SK-N-MC (cell line): ENCODE results near the gene KIF16B.

ENCODE experiments used
- DNase-seq: peaks from one replicate; pipeline ENCODE4 v3.0.0-alpha.2; 2011; ENCODE audit warnings: low read depth, low spot score
- H3K27ac ChIP-seq: fragments of 200-600 bp; sonication (generic); 2 replicates; pipeline ENCODE4 v1.5.1; 2016; ENCODE audit warnings: mixed run types
- H3K36me3 ChIP-seq: fragments of 200-600 bp; sonication (generic); 2 replicates; pipeline ENCODE4 v1.6.1; 2017; ENCODE audit warnings: antibody characterized with exemption, low read length, mixed read lengths; ENCODE audit not compliant: insufficient read depth
- H3K4me3 ChIP-seq: fragments of 200-600 bp; sonication (generic); 2 replicates; pipeline ENCODE4 v1.5.1; 2016
- H3K9ac ChIP-seq: fragments of 200-600 bp; sonication (generic); 2 replicates; pipeline ENCODE4 v1.8.0; 2017; ENCODE audit warnings: mixed run types, mixed read lengths; ENCODE audit not compliant: insufficient read length
- H3K9me3 ChIP-seq: fragments of 200-600 bp; sonication (generic); 2 replicates; pipeline ENCODE4 v1.6.1; 2017; ENCODE audit warnings: low read depth, mild to moderate bottlenecking, antibody characterized with exemption, low read length, moderate library complexity, mixed read lengths
- EZH2 ChIP-seq: fragments of 200-600 bp; sonication (generic); IDR thresholded peaks from one replicate; pipeline ENCODE4 v1.6.1; 2017; ENCODE audit warnings: antibody characterized with exemption
- FOXP2 ChIP-seq: optimal IDR thresholded peaks from 2 replicates; pipeline ENCODE3; 2011; ENCODE audit warnings: mild to moderate bottlenecking, moderate library complexity; ENCODE audit not compliant: insufficient read depth; ENCODE audit errors: extremely low read length, control extremely low read depth
- POLR2AphosphoS5 ChIP-seq: IDR thresholded peaks from 2 replicates; pipeline ENCODE4 v1.6.1; 2012; ENCODE audit warnings: mild to moderate bottlenecking, low read depth, low read length, borderline replicate concordance

Gene KIF16B

DNA sequence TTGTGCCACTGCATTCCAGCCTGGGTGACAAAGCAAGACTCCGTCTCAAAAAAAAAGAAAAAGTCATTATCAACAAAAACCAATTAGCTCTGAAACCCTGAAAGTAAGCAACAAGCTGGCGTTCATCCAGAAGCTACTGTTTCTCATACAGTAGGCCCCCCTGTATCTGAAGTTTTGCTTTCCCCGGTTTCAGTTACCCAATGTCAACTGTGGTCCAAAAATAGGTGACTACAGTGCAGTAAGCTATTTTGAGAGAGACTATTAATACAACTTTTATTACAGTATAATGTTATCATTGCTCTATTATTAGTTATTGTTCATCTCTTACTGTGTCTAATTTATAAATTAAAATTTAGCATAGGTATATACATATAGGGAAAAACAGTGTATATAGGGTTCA, 135.1 kb downstream of the KIF16B start:
- no peak overlapping the region for H3K4me3 ChIP-seq
- TF ChIP-seq POLR2AphosphoS5 (no peak), EZH2 (no peak), FOXP2 (no peak)
- H3K27ac ChIP-seq: no peak overlapping the region
- no peaks in the 10 kb centered on the region for H3K36me3 ChIP-seq
- H3K9ac ChIP-seq: no peak overlapping the region
- no peak for DNase-seq
- no peaks in the 10 kb centered on the region for H3K9me3 ChIP-seq

DNA sequence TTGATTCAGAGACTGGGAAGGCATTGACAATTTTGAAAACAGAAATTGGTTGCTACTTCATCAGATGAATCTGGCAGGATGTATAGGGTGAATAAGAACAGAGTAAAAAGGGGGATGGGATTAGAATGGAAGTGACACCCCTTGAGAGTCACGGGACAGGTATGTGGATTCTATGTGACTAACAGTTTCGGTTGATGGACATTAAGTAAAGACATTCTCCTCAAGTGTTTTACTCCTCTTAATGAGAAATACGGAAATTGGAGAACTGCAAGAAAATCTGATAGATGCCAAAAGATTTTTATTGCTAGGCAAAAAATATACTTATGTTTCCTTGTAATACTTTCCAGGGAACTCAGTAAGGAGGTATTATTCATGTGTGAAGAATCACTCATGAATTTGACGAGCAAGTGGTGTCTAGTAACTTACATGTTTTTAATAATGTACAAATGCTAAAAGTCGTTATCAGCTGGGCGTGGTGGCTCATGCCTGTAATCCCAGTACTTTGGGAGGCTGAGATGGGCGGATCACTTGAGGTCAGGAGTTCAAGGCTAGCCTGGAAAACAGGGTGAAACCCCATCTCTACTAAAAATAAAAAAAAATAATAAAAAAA, 135.8 kb downstream of the KIF16B start:
- no peak overlapping the region for H3K4me3 ChIP-seq
- no peaks in the 10 kb centered on the region for H3K9me3 ChIP-seq
- no peaks in the 10 kb centered on the region for H3K36me3 ChIP-seq
- TF ChIP-seq FOXP2: no peak
- TF ChIP-seq EZH2: no peak
- TF ChIP-seq POLR2AphosphoS5: no peak
- no peak overlapping the region for H3K27ac ChIP-seq
- H3K9ac ChIP-seq: no peak overlapping the region
- no peak for DNase-seq

DNA sequence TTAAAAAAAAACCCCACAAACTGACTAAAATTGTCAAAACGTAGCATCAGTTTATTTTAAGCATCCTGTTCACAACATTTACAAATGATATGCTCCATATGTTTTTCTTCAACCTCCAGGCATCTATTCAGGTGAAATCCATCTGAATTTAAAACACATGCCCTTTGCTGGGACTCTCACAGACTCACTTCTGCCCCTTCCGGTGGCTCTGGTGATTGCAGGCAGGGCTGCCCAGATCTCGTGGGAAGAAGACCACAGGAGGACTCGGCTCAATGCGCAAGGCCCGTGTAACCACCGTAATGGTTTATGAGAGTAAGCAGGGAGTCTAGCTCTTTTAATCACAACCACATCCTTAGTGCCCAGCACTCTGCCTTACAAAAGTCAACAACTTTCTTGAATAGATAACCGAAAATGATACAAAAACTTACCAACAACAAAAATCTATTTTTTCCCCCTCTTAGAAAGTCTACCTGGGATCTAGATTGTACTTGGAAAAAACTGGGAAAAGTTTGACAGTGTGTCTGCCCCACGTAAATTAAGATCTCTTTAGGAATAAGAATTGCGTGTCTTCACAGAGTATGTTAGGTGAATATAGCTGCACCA, 139.1 kb downstream of the KIF16B start:
- no peaks in the 10 kb centered on the region for H3K9me3 ChIP-seq
- no peak overlapping the region for H3K4me3 ChIP-seq
- no peaks in the 10 kb centered on the region for H3K36me3 ChIP-seq
- no peak overlapping the region for H3K27ac ChIP-seq
- H3K9ac ChIP-seq: no peak overlapping the region
- no peak for TF ChIP-seq FOXP2
- TF ChIP-seq POLR2AphosphoS5: no peak
- no peak for TF ChIP-seq EZH2
- no peak for DNase-seq

DNA sequence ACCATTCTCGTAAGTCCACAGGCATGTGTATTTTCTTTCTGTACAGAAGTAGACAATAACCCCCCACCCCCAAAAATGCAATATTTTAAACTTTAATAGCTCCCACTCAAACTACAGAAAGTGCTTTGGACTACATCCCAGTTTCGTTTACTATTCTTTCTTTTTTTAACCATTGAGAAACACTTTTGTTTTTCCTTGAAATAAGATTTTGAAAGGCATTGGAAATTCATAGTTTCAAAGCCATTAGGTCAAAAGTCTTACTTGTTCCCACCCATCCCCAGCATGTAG, 140.0 kb downstream of the KIF16B start:
- no peak overlapping the region for H3K9ac ChIP-seq
- H3K27ac ChIP-seq: no peak overlapping the region
- no peak overlapping the region for H3K4me3 ChIP-seq
- TF ChIP-seq FOXP2 (no peak), EZH2 (no peak), POLR2AphosphoS5 (no peak)
- H3K9me3 ChIP-seq: no peaks in the 10 kb centered on the region
- no peaks in the 10 kb centered on the region for H3K36me3 ChIP-seq
- DNase-seq: no peak

DNA sequence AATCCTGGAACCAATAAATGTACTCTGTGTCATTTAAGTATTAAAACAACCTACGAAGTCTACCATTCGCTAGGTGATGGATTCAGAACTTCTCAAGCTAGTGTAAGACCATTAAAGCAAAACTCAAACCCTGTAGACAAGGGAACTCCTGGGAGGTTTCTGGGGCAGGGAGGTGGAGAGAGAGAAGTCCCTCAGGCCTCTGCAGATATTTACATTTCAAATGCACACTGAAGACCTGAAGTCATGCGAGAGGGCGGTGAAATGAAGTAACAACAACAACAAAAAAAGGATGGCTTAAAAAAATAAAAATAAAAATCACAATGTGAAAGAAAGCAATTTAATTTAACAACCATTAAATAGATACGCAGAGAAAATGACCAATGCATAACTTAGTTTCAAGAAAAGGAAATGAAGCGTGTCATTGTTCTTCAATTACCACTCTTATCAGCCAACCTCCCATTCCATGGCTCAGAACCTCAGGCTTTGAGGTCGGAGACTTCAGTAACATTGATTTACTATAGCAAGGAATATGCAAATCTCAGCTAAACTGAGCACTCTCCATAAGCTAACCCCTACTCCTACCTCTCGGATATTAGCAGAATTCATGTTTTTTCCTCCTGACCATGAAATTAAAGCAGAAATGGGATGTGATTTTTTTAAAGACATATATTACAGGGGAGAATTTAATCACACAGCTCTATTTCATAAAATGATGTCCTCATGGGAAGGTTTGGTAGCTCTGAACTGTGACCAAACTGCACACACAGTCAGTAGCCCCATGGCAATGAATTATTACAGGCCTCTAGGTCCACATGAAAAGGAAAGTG, 140.6 kb downstream of the KIF16B start:
- H3K27ac ChIP-seq: no peak overlapping the region
- no peaks in the 10 kb centered on the region for H3K36me3 ChIP-seq
- no peak overlapping the region for H3K9ac ChIP-seq
- H3K9me3 ChIP-seq: no peaks in the 10 kb centered on the region
- no peak overlapping the region for H3K4me3 ChIP-seq
- TF ChIP-seq FOXP2 (no peak), POLR2AphosphoS5 (no peak), EZH2 (no peak)
- no peak for DNase-seq

DNA sequence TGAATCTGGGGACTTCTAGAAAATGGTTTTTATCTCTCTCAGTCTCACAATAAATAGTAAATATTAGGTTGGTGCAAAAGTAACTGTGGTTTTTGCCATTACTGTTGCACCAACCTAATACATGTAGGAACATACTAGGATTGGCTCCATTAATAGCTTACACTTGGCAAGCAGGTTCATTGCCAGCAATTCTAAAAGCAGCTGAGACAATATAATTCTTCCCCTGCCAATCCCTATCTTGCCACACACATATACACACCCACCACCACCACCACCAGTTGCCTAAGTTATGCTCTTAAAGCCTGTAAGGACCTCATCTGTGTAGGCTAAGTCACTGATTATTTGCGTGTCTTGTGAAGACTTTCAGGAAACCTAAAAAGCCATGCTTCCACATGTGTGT, 145.1 kb downstream of the KIF16B start:
- no peak for TF ChIP-seq POLR2AphosphoS5
- TF ChIP-seq FOXP2: no peak
- TF ChIP-seq EZH2: no peak
- H3K9me3 ChIP-seq: no peaks in the 10 kb centered on the region

DNA sequence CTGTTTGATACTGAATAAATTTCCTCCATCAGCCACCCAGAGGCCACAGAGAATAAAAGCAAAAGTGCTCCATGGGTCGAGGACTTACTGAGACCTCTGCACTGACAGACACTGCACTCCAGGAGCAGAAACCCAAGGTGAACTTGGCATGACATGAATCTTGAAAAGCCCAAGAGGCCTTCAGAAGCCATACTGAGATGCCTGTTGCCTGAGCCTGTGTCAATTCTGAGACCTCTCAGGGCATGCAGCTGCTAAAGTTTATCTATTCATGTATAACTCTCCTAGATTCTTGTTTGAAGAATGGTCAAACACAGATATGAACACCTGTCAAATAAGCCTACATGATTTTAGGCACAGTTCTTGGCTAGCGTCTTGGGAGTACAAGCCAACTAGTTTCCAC, 145.7 kb downstream of the KIF16B start:
- Histone ChIP-seq H3K9me3 (no peaks in the 10 kb centered on the region), H3K9ac (no peak overlapping the region)
- no peak for TF ChIP-seq FOXP2
- TF ChIP-seq EZH2: no peak
- TF ChIP-seq POLR2AphosphoS5: no peak

More for the DNA sequence above, 145.1 kb downstream of the KIF16B start:
- H3K27ac ChIP-seq: no peak overlapping the region
- H3K36me3 ChIP-seq: no peaks in the 10 kb centered on the region; the same call in 1 of the 2 replicates
- no peak overlapping the region for H3K4me3 ChIP-seq
- no peak for DNase-seq
- no peak overlapping the region for H3K9ac ChIP-seq

DNA sequence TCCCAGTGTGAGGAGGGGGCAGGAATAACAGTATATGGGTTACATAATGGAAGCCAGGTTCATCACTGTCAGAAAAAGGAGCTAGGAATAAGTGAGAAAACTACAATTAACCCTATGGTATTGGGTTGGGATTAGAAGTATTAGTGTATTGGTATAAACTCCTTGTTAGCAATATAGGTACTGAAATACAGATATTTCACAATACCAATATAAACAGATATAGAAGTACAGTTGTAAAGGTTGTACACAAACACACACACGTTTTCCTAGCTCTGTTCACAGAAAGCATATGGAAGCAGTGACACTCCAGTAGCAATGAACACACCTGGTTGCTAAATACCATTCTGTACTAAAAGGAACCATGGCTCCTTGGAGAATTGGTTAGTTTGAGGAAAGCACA, 148.5 kb downstream of the KIF16B start:
- H3K9ac ChIP-seq: no peak overlapping the region
- H3K4me3 ChIP-seq: no peak overlapping the region
- no peak for DNase-seq
- H3K9me3 ChIP-seq: no peaks in the 10 kb centered on the region
- H3K36me3 ChIP-seq: no peaks in the 10 kb centered on the region; the same call in 1 of the 2 replicates
- no peak for TF ChIP-seq EZH2
- no peak for TF ChIP-seq FOXP2
- no peak for TF ChIP-seq POLR2AphosphoS5
- H3K27ac ChIP-seq: no peak overlapping the region

More for the DNA sequence above, 145.7 kb downstream of the KIF16B start:
- no peak for DNase-seq
- Histone ChIP-seq H3K4me3 (no peak overlapping the region), H3K36me3 (no peaks in the 10 kb centered on the region; the same call in 1 of the 2 replicates), H3K27ac (no peak overlapping the region)

DNA sequence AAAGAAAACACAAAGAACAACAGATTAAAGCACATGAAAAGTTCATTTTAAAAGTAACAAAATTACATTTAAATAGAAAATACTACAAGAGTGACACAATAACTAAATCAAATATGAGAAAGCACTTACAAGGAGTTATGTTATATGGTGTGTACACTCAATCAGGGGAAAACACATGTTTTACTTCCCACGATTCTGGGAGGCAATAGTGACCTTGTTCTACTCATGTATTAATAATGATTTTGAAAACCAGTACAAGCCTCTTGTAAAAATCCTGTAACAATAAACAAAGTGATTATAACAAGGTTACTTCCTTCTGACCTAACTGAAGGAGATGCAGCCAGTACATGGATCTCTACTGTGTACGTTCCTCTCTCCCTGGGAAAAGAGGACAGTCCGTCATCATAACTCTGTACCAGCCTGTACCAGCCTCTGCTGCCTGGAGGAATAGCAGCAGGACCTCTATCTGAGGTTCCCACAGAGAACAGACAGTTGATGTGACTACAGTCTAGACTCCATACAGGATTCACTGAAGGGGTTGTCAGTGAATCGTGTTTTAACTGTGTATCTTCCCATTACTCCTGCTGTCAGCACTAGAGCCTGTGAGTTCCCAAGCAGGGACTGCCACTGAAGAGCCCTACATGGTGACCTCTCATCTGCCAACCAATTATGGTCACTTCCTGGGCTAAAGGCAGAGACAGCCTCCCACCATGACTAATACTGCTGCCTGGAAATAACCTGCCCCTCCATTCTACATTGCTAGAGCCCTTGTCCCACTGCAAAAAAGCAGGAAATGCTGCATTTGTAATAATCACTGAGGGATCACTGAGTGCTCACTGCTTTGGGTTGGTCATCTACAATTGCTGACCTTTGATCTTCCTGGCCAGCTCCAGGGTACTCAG, 149.7 kb downstream of the KIF16B start:
- no peak overlapping the region for H3K27ac ChIP-seq
- no peak overlapping the region for H3K4me3 ChIP-seq
- TF ChIP-seq POLR2AphosphoS5 (no peak), EZH2 (no peak), FOXP2 (no peak)
- H3K9ac ChIP-seq: no peak overlapping the region
- no peaks in the 10 kb centered on the region; the same call in 1 of the 2 replicates for H3K36me3 ChIP-seq
- no peaks in the 10 kb centered on the region for H3K9me3 ChIP-seq
- no peak for DNase-seq
